SKM-1 treated with dmso at 0.1 percent for 144 hours (cell line): ENCODE results near the gene FAM228B.

Experiments used
- DNase-seq: peaks from one replicate; lab custom pipeline; 2025; ENCODE audit not compliant: unreplicated experiment; lab: John Stamatoyannopoulos, UW

Gene FAM228B

DNA sequence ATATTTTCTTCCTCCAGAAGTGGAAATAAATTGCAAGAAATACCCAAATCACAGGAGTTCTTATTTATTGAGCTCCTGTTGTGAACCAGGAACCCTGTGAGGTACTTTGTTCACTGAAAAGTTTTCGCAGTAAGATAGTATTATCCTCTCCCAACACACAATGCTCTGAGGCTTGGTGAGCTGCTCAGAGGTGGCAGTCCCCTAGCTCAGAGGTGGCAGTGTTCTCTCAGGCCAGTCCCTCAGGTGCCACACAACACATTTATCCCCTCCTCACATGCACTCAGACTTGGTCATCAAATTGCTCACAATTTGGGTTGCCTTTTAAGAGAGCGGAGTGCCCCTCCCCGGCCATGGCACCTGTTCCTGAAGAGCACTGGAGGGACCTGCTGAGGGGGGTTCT, 77.5 kb downstream of the FAM228B start:
- DNase-seq, result no peak

DNA sequence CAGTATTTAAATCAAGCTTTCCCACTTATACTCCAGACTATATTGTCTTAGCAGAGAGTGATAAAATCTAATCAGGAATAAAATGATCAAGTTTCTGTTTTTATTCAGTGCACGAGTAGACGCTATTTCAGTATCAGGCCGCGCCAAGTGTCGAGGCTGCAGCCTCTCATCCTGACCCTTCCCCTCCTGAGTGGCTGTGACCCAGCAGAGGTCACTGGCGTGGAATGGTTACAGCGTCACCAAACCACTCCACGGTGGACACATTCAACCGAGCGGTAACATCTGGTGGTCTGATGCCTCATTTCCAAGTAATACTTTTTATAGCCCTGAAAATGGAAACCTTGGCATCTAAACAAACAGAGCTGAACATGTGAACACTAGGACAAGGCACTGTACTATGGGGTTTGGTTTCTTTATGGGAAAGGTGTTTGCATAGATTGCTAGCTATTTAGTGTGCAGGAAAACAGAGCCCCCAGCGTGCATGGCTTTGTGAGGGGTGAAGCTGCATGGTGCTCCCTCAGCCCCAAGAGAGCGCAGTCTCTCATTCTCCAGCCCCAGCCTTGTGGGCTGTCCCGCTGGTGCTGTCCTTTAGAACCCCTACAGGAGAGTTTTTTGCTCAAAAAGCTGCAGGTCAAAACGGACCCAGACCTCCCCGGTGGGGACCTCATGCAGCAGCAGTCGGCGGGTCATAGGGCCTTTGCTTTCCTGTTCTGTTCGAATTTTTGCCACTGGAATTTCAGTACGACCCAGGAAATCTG, 79.9 kb downstream of the FAM228B start:
- no peak for DNase-seq

- no peak for DNase-seq
Observed at GRCh38 chr2:24203787-24204150, 80.5 kb downstream of the FAM228B start.

- no peak for DNase-seq
Observed at GRCh38 chr2:24204505-24204904, 81.2 kb downstream of the FAM228B start.

GRCh38 chr2:24205131-24205530, 81.9 kb downstream of the FAM228B start:
- no peak for DNase-seq

DNA sequence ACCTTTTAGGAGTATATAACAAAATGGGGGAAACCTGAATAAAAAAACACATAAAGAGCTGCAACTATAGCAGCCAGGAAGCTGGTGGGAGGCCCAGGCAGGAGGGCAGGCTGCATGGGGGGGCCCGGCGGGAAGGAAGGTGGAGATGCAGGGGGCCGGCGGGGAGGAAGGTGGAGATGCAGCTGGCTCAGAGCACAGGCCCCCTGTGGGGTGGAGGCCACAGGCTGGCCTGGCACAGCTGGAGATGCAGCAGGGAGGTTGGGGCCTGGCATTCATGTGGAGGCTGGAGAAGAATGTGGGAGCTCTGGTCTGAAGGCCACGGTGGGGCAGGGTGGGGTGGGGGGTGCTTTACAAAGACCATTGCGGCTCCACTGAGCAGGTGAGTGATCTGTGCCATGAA, 83.0 kb downstream of the FAM228B start:
- no peak for DNase-seq

DNA sequence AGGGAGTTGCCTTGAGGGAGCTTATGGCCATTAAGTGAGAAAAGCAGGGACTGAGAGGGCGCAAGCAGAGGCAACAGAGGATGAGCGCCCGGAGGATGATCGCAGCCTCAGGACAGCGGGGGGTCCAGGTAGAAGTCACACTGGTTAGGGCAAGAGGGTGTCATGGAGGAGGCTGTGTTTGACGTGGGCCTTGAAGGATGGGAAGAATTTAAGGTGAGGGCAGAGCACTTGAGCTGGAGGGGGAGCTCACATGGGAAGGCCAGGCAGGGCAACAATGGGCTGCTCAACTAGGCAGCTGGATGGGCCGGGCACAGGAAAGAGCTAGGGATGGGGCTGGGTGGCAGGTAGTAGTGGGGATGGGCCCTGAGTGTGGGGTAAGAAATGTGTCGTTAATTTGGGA, 83.4 kb downstream of the FAM228B start:
- no peak for DNase-seq

DNA sequence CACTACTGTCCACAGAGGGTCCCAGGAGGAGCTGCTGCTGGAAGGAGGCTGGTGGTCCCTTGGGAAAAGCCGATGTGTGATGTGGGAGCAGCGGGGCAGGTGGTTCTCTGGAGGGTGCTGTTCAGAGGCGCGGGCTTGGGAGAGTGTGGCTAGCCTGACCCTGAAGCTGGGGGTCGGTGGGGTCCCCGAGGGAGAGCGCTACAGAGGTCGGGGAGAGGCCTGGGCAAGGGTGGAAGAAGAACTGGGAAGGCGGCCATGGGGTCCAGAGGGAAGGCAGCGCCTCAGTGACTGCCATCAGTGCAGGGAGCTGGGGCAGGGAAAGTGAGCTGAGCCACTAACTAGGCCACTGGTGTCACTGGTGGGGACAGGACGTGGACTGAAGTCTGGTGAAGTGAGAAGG, 84.1 kb downstream of the FAM228B start:
- DNase-seq, result no peak

DNA sequence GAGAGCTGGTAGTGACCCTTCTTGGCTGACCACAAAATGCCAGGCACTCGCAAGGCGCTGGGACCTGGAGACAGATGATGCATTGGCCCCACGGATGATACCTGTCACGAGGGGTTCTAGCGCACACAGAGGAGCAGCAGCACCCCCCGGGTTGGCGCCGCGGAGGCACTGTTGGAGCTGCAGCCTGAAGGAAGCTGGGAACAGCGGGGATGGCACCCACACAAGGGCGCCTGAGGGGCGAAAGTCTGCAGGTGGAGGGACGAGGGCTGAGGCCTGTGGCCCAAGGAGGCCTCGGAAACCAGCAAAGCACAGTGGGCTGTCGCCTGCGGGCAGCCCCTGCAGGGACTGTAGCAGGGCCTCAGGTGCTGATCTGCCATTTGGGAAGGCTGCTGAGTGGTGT, 85.2 kb downstream of the FAM228B start:
- DNase-seq, result no peak

DNA sequence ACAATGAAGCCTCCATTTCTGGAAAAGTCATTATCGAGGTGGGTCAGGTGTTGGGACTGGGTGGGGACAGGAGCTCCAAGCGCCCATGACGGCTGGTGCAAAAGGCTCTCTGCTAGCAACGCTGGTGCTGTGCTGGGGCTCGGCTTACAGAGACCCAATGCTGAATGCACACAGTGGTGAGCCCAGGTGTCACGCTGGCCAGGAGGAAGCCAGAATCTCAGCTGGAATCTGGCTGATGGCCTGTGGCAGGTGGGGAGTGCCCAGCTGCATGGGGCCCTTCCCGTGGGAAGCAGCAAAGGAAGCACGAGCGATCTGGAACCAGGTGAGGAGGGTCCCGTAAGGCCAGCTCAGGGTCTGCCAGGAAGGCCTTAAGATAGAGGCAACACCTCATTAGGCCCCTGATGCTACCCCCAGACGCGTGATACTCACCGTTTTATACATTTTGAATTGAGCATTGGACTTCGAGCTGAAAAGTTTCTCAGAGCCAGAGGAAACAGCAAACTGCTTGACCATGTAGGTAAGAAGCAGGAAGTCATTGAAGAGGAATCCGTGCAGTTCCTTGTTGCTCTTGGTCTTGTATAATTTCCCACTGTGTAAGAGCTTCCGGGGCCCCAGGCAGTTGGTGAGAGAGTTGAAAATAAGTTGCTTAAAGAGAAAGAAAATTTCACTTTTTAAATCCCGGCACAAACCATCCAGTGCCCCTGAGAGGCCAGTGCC, 86.3 kb downstream of the FAM228B start:
- DNase-seq, result no peak

DNA sequence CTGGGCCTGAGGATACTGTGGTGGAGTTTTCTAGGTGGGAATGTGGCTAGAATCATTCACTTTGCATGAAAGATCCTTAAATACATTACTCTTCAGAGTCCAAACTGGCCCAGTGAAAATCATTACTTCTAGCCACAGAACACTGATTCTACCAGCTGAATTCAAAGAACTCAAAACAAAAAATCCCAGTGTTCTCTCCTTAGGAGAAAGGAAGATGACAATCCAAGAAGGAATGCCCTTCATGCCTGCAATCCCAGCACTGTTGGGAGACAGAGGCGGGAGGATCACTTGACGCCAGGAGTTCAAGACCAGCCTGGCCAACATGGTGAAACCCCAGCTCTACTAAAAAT, 86.8 kb downstream of the FAM228B start:
- DNase-seq, result no peak

DNA sequence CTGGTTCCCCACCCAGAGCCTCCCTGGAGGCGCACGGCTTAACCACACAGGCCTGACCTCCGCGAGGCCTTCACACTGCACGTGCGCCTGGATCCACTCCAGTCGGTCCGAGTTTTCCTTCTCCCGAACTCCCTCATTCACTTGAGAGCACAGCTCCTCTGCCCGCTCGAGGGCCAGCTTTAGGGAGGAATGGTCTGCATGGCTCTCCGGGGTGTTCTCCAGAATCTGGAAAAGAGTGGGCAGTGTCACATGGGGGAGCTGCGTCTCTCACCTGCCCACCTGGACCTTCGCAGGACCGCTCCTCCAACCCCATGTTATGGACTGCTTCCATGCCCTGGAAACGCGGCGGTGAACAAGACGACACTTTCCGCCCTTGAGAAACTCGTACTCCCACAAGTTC, 87.5 kb downstream of the FAM228B start:
- DNase-seq, result no peak

DNA sequence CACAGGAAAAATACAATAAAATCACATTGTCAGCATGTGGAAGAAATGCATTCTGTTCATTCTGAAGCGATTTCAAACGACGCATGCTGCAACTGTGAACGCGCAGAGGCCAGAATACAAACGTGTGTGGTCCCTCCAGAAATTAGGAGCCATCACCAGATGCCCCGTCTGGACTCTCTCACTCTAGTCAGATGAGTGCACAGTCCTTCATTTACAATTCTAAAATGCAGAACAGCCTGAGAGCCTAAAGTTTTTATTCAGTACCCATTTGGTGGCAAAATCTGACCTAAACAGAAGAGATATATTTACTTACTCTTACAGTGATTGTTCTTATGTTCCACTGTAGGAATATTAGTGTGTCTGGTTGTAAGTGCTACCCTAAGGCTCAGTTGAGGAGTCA, 88.1 kb downstream of the FAM228B start:
- no peak for DNase-seq

DNA sequence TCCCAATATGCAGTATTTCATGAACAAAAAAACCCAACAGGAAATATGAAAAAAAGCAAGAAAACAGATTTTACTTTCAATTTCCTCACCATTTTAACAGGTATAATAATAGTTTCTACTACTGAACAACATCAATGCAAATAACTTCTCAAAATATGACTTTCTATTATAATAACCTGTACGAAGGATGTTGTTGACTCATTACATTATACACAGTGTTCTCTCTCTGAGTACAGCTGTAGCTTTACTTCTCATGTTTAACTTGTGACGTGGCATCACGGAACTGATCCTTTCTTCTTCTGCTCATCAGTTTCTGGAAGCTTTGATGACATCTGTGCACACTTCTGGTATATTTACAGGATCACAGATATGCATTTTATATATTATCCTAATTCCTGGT, 91.6 kb downstream of the FAM228B start:
- no peak for DNase-seq
